GM19467 (cell line): ENCODE data around the gene CXCR3.
A peak's percentile ranks its signal among the peaks of the same experiment; 100 is the strongest.
"Not testable (repeated sequence)": the region's sequence is repeated elsewhere in the genome, so short reads cannot be mapped to it uniquely, and the experiment has no call there.

Source experiments
- ATAC-seq: cut with Tn5 transposase; IDR thresholded peaks from one replicate; pipeline ENCODE4 v1.9.1; 2021; ENCODE audit warnings: mild to moderate bottlenecking, moderate library complexity; ENCODE audit not compliant: unreplicated experiment

The CXCR3 gene

GRCh38 chrX:71618303-71618721, at the start of gene CXCR3:
Gene CXCR3, minus strand, starts transcription at chrX:71618511. Its CDS starts 62 bp downstream, at chrX:71618449.
- peak; percentile 47 for ATAC-seq

GRCh38 chrX:71667328-71668247, 49.3 kb upstream of the CXCR3 start, which contains the start of gene LOC101059915:
Gene LOC101059915, plus strand, starts transcription at chrX:71667546.
- no peak for ATAC-seq

GRCh38 chrX:71666240-71667223, 48.2 kb upstream of the CXCR3 start:
- no peak for ATAC-seq

- ATAC-seq = no peak
Measured at GRCh38 chrX:71665747-71666146, 47.4 kb upstream of the CXCR3 start.

- no peak for ATAC-seq
Measured at GRCh38 chrX:71664889-71665491, 46.7 kb upstream of the CXCR3 start.

- not testable (repeated sequence) for ATAC-seq
Measured at GRCh38 chrX:71664202-71664601, 45.9 kb upstream of the CXCR3 start.

GRCh38 chrX:71663238-71663637, 44.9 kb upstream of the CXCR3 start:
- ATAC-seq = not testable (repeated sequence)

- not testable (repeated sequence) for ATAC-seq
Measured at GRCh38 chrX:71662654-71663053, 44.3 kb upstream of the CXCR3 start.

- no peak for ATAC-seq
Measured at GRCh38 chrX:71661919-71662318, 43.6 kb upstream of the CXCR3 start.

GRCh38 chrX:71660562-71661416, 42.5 kb upstream of the CXCR3 start:
- ATAC-seq = no peak

GRCh38 chrX:71659959-71660358, 41.6 kb upstream of the CXCR3 start:
- no peak for ATAC-seq

- ATAC-seq = no peak
Measured at GRCh38 chrX:71659342-71659741, 41.0 kb upstream of the CXCR3 start.

- no peak for ATAC-seq
Measured at GRCh38 chrX:71657267-71657666, 39.0 kb upstream of the CXCR3 start.

GRCh38 chrX:71653344-71653743, 35.0 kb upstream of the CXCR3 start:
- ATAC-seq = no peak

- no peak for ATAC-seq
Measured at GRCh38 chrX:71652405-71652804, 34.1 kb upstream of the CXCR3 start.

- peak; percentile 73 for ATAC-seq
Measured at GRCh38 chrX:71650333-71650969, 32.1 kb upstream of the CXCR3 start.

GRCh38 chrX:71644406-71644805, 26.1 kb upstream of the CXCR3 start:
- not testable (repeated sequence) for ATAC-seq

- ATAC-seq = no peak
Measured at GRCh38 chrX:71640002-71640401, 21.7 kb upstream of the CXCR3 start.

- ATAC-seq = no peak
Measured at GRCh38 chrX:71638409-71638808, 20.1 kb upstream of the CXCR3 start.
